ENCODE measurements around the gene COX8C.

GRCh38 chr14:93320489-93320888, 26.5 kb upstream of the COX8C start:
- TF ChIP-seq POLR2A (IDR thresholded peaks at IDR 0.05) (no peak), CTCF (IDR thresholded peaks at IDR 0.05) (no peak)

Measured in testis (tissue), 2 donors.